Upper lobe of left lung (tissue), 4 donors: ENCODE measurements around the gene C12orf60.

Source experiments
- CTCF ChIP-seq, 6 experiments: fragments of 450-650 bp in 4 of 6; fragments of 200-600 bp in 2 of 6; sonication (generic) in 2 of 6; IDR thresholded peaks; one replicate each; pipeline ENCODE4 v1.5.1; 2016 to 2019; ENCODE audit warnings: antibody characterized with exemption in 6 of 6
- EP300 ChIP-seq, 4 donors: sonication (generic); formaldehyde crosslinking; IDR thresholded peaks; one replicate each; pipeline ENCODE4 v1.5.1; 2017; ENCODE audit warnings: antibody characterized with exemption in 4 of 4, control low read depth in 2 of 4
- POLR2A ChIP-seq, 4 donors: fragments of 450-650 bp; IDR thresholded peaks; one replicate each; pipeline ENCODE4 v1.5.1; 2016 to 2017; ENCODE audit warnings: antibody characterized with exemption in 4 of 4, mild to moderate bottlenecking in 2 of 4
- POLR2AphosphoS5 ChIP-seq, 2 donors: sonication (generic); formaldehyde crosslinking; IDR thresholded peaks; one replicate each; pipeline ENCODE4 v1.5.1; 2017; ENCODE audit warnings: antibody characterized with exemption in 2 of 2

- TF ChIP-seq POLR2AphosphoS5 (IDR thresholded peaks at IDR 0.05) (no peak), POLR2A (IDR thresholded peaks at IDR 0.05) (no peak), CTCF (IDR thresholded peaks at IDR 0.05) (peak in 1 of 6 experiments; percentile 14), EP300 (IDR thresholded peaks at IDR 0.05) (no peak)
These were observed 27.1 kb upstream of the C12orf60 start for GRCh38 chr12:14776236-14776961.
